ENCODE measurements around the gene SCGN. TPM values are rescaled to one million over a fixed set of nuclear protein-coding genes. Genes with fewer than 3 reads are reported as not detected.
A peak's percentile ranks its signal among the peaks of the same experiment; 100 is the strongest.

SCGN gene
- polyA plus RNA-seq, 3 donors = not detected

DNA sequence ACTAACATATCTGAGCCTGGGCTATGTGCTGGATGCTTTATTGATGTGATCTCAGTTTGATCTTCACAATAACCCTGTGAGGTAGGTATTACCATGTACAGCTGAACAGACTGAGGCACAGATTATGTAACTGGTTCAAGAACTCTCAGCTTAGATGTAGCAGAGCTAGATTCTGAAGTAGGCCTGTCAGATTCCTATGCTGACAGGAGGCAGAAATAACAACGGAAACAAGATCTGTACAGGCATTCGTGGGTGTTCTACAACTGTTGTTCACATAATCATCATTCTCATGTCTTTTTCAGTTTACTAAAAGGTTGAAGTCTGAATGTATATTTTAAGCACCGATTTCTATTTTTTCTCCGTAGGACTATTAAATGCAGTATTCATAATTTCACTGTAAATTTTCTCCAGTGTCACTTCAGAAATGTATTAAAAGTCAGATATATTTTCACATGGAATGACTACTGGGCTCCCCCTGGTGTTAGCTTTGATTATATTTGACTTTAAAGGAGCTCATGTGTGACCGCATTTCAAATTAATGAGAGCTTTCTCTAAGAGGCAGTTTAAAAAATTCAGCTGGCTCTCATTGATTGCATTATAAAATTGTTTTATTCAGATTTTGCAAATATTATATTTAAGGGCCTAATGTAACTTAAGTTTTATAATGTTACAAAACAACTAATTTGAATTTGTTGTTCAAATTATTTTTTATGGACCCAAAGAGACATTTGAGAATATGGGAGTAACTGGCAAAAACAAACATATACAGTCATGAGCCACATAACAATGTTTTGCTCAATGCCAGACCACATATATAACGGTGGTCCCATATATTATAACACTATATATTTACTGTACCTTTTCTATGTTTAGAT is 66.1 kb downstream of the SCGN start:
- Histone ChIP-seq H3K36me3 (replicated peaks in 1 of 2; ENCODE audit: control insufficient read depth in 1 of 2, insufficient read depth in 2 of 2, low read length in 2 of 2) (no peaks in the 10 kb centered on the region), H3K4me2 (replicated peaks; ENCODE audit: extremely low read depth, low read length, poor library complexity, severe bottlenecking) (no peak overlapping the region), H3K4me1 (ENCODE audit: control insufficient read depth in 1 of 2, insufficient read depth in 2 of 2, low read length in 2 of 2) (peaks cover 10 to 11% of the 10 kb centered on the region in 2 donors), H3K27me3 (ENCODE audit: control insufficient read depth in 2 of 2, insufficient read depth in 2 of 2, low read length in 2 of 2) (no peaks in the 10 kb centered on the region), H2AFZ (ENCODE audit: insufficient read depth, low read depth, low read length, poor library complexity, severe bottlenecking) (no peak overlapping the region), H3K9ac (ENCODE audit: insufficient read depth, low read length, poor library complexity, severe bottlenecking) (no peak overlapping the region), H3K27ac (ENCODE audit: low read depth in 1 of 2, low read length in 2 of 2) (no peak overlapping the region), H3K4me3 (replicated peaks in 1 of 3; ENCODE audit: low read depth in 2 of 3, low read length in 3 of 3) (no peak overlapping the region), H3K79me2 (ENCODE audit: insufficient read depth, low read length) (no peaks in the 10 kb centered on the region), H3K9me3 (replicated peaks in 1 of 2; ENCODE audit: control insufficient read depth in 1 of 2, insufficient read depth in 1 of 2, low read length in 2 of 2) (no peaks in the 10 kb centered on the region), H4K20me1 (ENCODE audit: insufficient read depth, low read length) (no peaks in the 10 kb centered on the region)
- Mint-ChIP-seq H3K9me3 (peaks cover 0 to 2% (median 0%) of the 10 kb centered on the region in 7 donors), H3K4me1 (peaks cover 15% of the 10 kb centered on the region), H3K36me3 (no peaks in the 10 kb centered on the region), H3K27ac (no peak overlapping the region), H3K27me3 (ENCODE audit: low read depth in 3 of 3) (peaks cover 0 to 2% (median 0%) of the 10 kb centered on the region in 3 donors), H3K4me3 (no peak overlapping the region)
- DNase-seq = no peak
- TF ChIP-seq, protein P1, sequence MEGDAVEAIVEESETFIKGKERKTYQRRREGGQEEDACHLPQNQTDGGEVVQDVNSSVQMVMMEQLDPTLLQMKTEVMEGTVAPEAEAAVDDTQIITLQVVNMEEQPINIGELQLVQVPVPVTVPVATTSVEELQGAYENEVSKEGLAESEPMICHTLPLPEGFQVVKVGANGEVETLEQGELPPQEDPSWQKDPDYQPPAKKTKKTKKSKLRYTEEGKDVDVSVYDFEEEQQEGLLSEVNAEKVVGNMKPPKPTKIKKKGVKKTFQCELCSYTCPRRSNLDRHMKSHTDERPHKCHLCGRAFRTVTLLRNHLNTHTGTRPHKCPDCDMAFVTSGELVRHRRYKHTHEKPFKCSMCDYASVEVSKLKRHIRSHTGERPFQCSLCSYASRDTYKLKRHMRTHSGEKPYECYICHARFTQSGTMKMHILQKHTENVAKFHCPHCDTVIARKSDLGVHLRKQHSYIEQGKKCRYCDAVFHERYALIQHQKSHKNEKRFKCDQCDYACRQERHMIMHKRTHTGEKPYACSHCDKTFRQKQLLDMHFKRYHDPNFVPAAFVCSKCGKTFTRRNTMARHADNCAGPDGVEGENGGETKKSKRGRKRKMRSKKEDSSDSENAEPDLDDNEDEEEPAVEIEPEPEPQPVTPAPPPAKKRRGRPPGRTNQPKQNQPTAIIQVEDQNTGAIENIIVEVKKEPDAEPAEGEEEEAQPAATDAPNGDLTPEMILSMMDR (IDR thresholded peaks at IDR 0.05) = peak; percentile 57
- intact Hi-C loops (cut with micrococcal nuclease) = no loop called here
- no CpG with 5 or more reads among the region's 6 CpGs for WGBS (ENCODE audit: insufficient coverage)

DNA sequence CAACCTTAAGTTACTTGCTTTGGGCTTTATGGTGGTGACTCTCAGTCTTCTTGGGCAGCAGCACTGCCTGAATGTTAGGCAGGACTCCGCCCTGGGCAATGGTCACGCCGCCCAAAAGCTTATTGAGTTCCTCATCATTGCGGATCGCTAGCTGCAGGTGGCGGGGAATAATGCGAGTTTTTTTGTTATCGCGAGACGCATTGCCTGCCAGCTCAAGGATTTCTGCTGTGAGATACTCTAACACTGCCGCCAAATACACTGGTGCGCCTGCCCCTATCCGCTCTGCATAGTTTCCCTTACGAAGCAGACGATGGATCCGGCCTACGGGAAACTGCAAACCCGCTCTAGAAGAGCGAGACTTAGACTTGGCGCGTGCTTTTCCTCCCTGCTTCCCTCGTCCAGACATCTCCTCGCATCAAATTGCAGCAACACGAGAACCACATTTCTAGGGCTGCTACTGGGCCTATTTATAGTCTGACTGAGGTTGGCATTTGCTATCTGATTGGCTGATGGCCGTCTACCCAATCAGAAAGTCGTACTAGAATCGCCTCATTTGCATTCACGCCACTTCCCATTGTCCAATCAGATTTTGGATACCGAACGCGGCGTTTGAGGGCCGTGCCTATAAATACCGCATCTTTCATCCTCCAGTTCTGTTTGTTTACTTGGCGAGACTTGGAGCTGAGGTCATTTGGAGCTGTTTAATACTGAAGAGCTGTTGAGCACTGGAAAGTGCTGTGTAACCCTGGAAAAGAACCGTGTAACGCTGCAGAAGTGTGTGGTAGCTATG is 74.3 kb downstream of the SCGN start:
- Histone ChIP-seq H4K20me1 (ENCODE audit: insufficient read depth, low read length) (no peaks in the 10 kb centered on the region), H3K9ac (ENCODE audit: insufficient read depth, low read length, poor library complexity, severe bottlenecking) (no peak overlapping the region), H3K27me3 (ENCODE audit: control insufficient read depth in 2 of 2, insufficient read depth in 2 of 2, low read length in 2 of 2) (peaks cover 0 to 6% of the 10 kb centered on the region in 2 donors), H3K4me3 (replicated peaks in 1 of 3; ENCODE audit: low read depth in 2 of 3, low read length in 3 of 3) (no peak overlapping the region), H3K36me3 (replicated peaks in 1 of 2; ENCODE audit: control insufficient read depth in 1 of 2, insufficient read depth in 2 of 2, low read length in 2 of 2) (no peaks in the 10 kb centered on the region), H3K27ac (ENCODE audit: low read depth in 1 of 2, low read length in 2 of 2) (no peak overlapping the region), H2AFZ (ENCODE audit: insufficient read depth, low read depth, low read length, poor library complexity, severe bottlenecking) (no peak overlapping the region), H3K9me3 (replicated peaks in 1 of 2; ENCODE audit: control insufficient read depth in 1 of 2, insufficient read depth in 1 of 2, low read length in 2 of 2) (no peaks in the 10 kb centered on the region), H3K4me1 (ENCODE audit: control insufficient read depth in 1 of 2, insufficient read depth in 2 of 2, low read length in 2 of 2) (no peaks in the 10 kb centered on the region), H3K79me2 (ENCODE audit: insufficient read depth, low read length) (no peaks in the 10 kb centered on the region), H3K4me2 (replicated peaks; ENCODE audit: extremely low read depth, low read length, poor library complexity, severe bottlenecking) (no peak overlapping the region)
- intact Hi-C loops (cut with micrococcal nuclease) = no loop called here
- no peak overlapping the region for H3K27ac Mint-ChIP-seq
- no peak for DNase-seq
- H3K27me3 Mint-ChIP-seq (ENCODE audit: low read depth in 3 of 3) = peaks cover 0 to 7% (median 0%) of the 10 kb centered on the region in 3 donors
- H3K36me3 Mint-ChIP-seq = no peaks in the 10 kb centered on the region
- peaks cover 0 to 14% (median 0%) of the 10 kb centered on the region in 7 donors for H3K9me3 Mint-ChIP-seq
- TF ChIP-seq, protein P1 (IDR thresholded peaks at IDR 0.05) = no peak
- H3K4me1 Mint-ChIP-seq = no peaks in the 10 kb centered on the region
- H3K4me3 Mint-ChIP-seq = no peak overlapping the region
- 96% methylated on average over 27 of the region's 37 CpGs for WGBS (ENCODE audit: insufficient coverage)

All from CD14-positive monocyte (primary cell).